LNCaP clone FGC (cell line): Measurements from ENCODE around the gene KRTAP1-5.
"Not testable (repeated sequence)": the region's sequence is repeated elsewhere in the genome, so short reads cannot be mapped to it uniquely, and the experiment has no call there.

Experiments used
- DNase-seq: peaks from one replicate; pipeline ENCODE4 v3.0.0-alpha.2; 2011; ENCODE audit warnings: low read depth
- H3K4me3 ChIP-seq: 2 replicates; pipeline ENCODE4 v1.5.1; 2011; ENCODE audit warnings: mild to moderate bottlenecking, low read depth, low read length, control low read depth
- CTCF ChIP-seq: IDR thresholded peaks from 2 replicates; pipeline ENCODE4 v1.5.1; 2012; ENCODE audit warnings: mild to moderate bottlenecking; ENCODE audit not compliant: control insufficient read depth, insufficient read depth; ENCODE audit errors: extremely low read depth

KRTAP1-5 gene

GRCh38 chr17:41065829-41066624 is 39.0 kb upstream of the KRTAP1-5 start, which contains the start of gene KRTAP2-4:
TSS of gene KRTAP2-4 (minus strand) at chr17:41065879. CDS start at chr17:41065845, 34 bp downstream.
- TF ChIP-seq CTCF = no peak
- no peak for DNase-seq
- no peak within 1 kb of the TSS for H3K4me3 ChIP-seq

GRCh38 chr17:41065016-41065689 is 38.1 kb upstream of the KRTAP1-5 start:
- H3K4me3 ChIP-seq, DNase-seq: not testable (repeated sequence)

GRCh38 chr17:41064301-41064700 is 37.3 kb upstream of the KRTAP1-5 start:
- no peak for TF ChIP-seq CTCF
- no peak overlapping the region for H3K4me3 ChIP-seq
- DNase-seq = no peak

GRCh38 chr17:41063449-41063848 is 36.4 kb upstream of the KRTAP1-5 start:
- no peak for DNase-seq
- no peak overlapping the region for H3K4me3 ChIP-seq
- TF ChIP-seq CTCF = no peak

GRCh38 chr17:41061964-41062363 is 35.0 kb upstream of the KRTAP1-5 start:
- no peak overlapping the region for H3K4me3 ChIP-seq
- TF ChIP-seq CTCF = no peak
- DNase-seq = no peak

GRCh38 chr17:41060052-41060604 is 33.1 kb upstream of the KRTAP1-5 start, which contains the start of gene KRTAP2-3:
TSS of gene KRTAP2-3 (minus strand) at chr17:41060114. CDS start at chr17:41060050, 64 bp downstream.
- no peak within 1 kb of the TSS for H3K4me3 ChIP-seq
- DNase-seq = no peak
- no peak for TF ChIP-seq CTCF

- DNase-seq = not testable (repeated sequence)
Measured at GRCh38 chr17:41059276-41060051, 32.5 kb upstream of the KRTAP1-5 start.

More at GRCh38 chr17:41059276-41060051, 32.5 kb upstream of the KRTAP1-5 start:
- not testable (repeated sequence) for H3K4me3 ChIP-seq
